Uterus (tissue), 2 donors: ENCODE measurements around the gene ZBTB46.

Experiments
- CTCF ChIP-seq, 4 experiments: fragments of 200-600 bp in 2 of 4; fragments of 450-650 bp in 2 of 4; sonication (generic) in 2 of 4; IDR thresholded peaks; one replicate each; pipeline ENCODE4 v1.5.1; 2016 to 2019; ENCODE audit warnings: antibody characterized with exemption in 4 of 4, mild to moderate bottlenecking in 2 of 4, moderate library complexity in 1 of 4
- POLR2A ChIP-seq, 2 donors: fragments of 450-650 bp; IDR thresholded peaks; one replicate each; pipeline ENCODE4 v1.6.1; 2016; ENCODE audit warnings: antibody characterized with exemption in 2 of 2, mild to moderate bottlenecking in 1 of 2, moderate library complexity in 1 of 2

GRCh38 chr20:63860325-63861051 is 29.4 kb upstream of the ZBTB46 start:
- no peak for TF ChIP-seq CTCF (IDR thresholded peaks at IDR 0.05)
- no peak for TF ChIP-seq POLR2A (IDR thresholded peaks at IDR 0.05)
